ENCODE results near the gene SURF2. TPM values are rescaled to one million over a fixed set of nuclear protein-coding genes. Genes with fewer than 3 reads are reported as not detected.
A peak's percentile ranks its signal among the peaks of the same experiment; 100 is the strongest.

The SURF2 gene
- total and polyA plus RNA-seq, 9 of the 15 experiments (the other 6 are each of a cell fraction or from before 2014, with no cell fraction given) = 5.5 to 82.5 (median 21.3) TPM

- peak; percentile 54; the same call in 1 of the 2 replicates for TF ChIP-seq EP400 (IDR thresholded peaks at IDR 0.05)
- TF ChIP-seq RFX1 (IDR thresholded peaks at IDR 0.05) = no peak
- TF ChIP-seq ZNF436 (CRISPR knock-in tag; IDR thresholded peaks at IDR 0.05) = no peak
- TF ChIP-seq ESRRA (IDR thresholded peaks at IDR 0.05; ENCODE audit: borderline replicate concordance, low read depth) = peak; percentile 39; the same call in 1 of the 2 replicates
- TF ChIP-seq ZNF12 (CRISPR knock-in tag; IDR thresholded peaks at IDR 0.05) = no peak
- TF ChIP-seq NRF1 (conservative IDR thresholded peaks at IDR 0.05 in 1 of 2, IDR thresholded peaks at IDR 0.05 in 1 of 2) = peak; percentile 86 to 87
- TF ChIP-seq HNRNPUL1 (IDR thresholded peaks at IDR 0.05; ENCODE audit: low read length) = no peak
- no peak for TF ChIP-seq ZNF764 (CRISPR knock-in tag; IDR thresholded peaks at IDR 0.05; ENCODE audit: low read depth)
- TF ChIP-seq RBM15 (IDR thresholded peaks at IDR 0.05; ENCODE audit: insufficient read depth, low read length) = no peak
- TF ChIP-seq STAT6 (CRISPR knock-in tag; IDR thresholded peaks at IDR 0.05) = peak; percentile 70; the same call in 1 of the 2 replicates
- no peak for TF ChIP-seq ZBTB49 (CRISPR knock-in tag; IDR thresholded peaks at IDR 0.05; ENCODE audit: borderline replicate concordance)
- peak; percentile 93 for TF ChIP-seq ZFP91 (CRISPR knock-in tag; IDR thresholded peaks at IDR 0.05)
- TF ChIP-seq ZNF431 (CRISPR knock-in tag; IDR thresholded peaks at IDR 0.05) = peak; percentile 88
- TF ChIP-seq TCF3 (CRISPR knock-in tag; IDR thresholded peaks at IDR 0.05) = 0 out of 2 replicates have a peak, but pooled peaks have one; percentile 6
- TF ChIP-seq, protein P1, sequence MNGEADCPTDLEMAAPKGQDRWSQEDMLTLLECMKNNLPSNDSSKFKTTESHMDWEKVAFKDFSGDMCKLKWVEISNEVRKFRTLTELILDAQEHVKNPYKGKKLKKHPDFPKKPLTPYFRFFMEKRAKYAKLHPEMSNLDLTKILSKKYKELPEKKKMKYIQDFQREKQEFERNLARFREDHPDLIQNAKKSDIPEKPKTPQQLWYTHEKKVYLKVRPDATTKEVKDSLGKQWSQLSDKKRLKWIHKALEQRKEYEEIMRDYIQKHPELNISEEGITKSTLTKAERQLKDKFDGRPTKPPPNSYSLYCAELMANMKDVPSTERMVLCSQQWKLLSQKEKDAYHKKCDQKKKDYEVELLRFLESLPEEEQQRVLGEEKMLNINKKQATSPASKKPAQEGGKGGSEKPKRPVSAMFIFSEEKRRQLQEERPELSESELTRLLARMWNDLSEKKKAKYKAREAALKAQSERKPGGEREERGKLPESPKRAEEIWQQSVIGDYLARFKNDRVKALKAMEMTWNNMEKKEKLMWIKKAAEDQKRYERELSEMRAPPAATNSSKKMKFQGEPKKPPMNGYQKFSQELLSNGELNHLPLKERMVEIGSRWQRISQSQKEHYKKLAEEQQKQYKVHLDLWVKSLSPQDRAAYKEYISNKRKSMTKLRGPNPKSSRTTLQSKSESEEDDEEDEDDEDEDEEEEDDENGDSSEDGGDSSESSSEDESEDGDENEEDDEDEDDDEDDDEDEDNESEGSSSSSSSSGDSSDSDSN (IDR thresholded peaks at IDR 0.05; ENCODE audit: borderline replicate concordance in 1 of 2, low read depth in 2 of 2, low read length in 2 of 2) = 0 out of 4 replicates have a peak, but pooled peaks of 1 of the 2 experiments have one; percentile 72
- no peak for TF ChIP-seq PRPF4 (IDR thresholded peaks at IDR 0.05; ENCODE audit: insufficient read depth, low read depth, low read length, poor library complexity, severe bottlenecking)
- TF ChIP-seq ESRRB (CRISPR knock-in tag; IDR thresholded peaks at IDR 0.05; ENCODE audit: borderline replicate concordance) = no peak
Measured at GRCh38 chr9:133375724-133376654, 19.6 kb downstream of the SURF2 start, which contains the start of the genes STKLD1 and SURF4 (continued).
